Ammon's horn (tissue), 1 donor: ENCODE results near the gene AHNAK2.
"Not testable (repeated sequence)": the region's sequence is repeated elsewhere in the genome, so short reads cannot be mapped to it uniquely, and the experiment has no call there.

Source experiments
- DNase-seq: peaks from one replicate; pipeline ENCODE4 v3.0.0-alpha.2; 2016; ENCODE audit warnings: low spot score

Gene AHNAK2

GRCh38 chr14:104927432-104927816 lies 50.8 kb downstream of the AHNAK2 start:
- DNase-seq: no peak

- DNase-seq: peak; percentile 52
These were observed 51.3 kb downstream of the AHNAK2 start for GRCh38 chr14:104926619-104927431.

- DNase-seq: no peak
These were observed 52.1 kb downstream of the AHNAK2 start for GRCh38 chr14:104925855-104926609.

- DNase-seq: no peak
These were observed 52.8 kb downstream of the AHNAK2 start for GRCh38 chr14:104925214-104925854.

- DNase-seq: no peak
These were observed 53.6 kb downstream of the AHNAK2 start, which contains the start of gene PLD4 for GRCh38 chr14:104924421-104925213. Gene PLD4 (plus strand): TSS chr14:104924879. CDS start chr14:104927141, 2,262 bp downstream.

- no peak for DNase-seq
These were observed 54.3 kb downstream of the AHNAK2 start for GRCh38 chr14:104923640-104924420.

- no peak for DNase-seq
These were observed 58.2 kb downstream of the AHNAK2 start for GRCh38 chr14:104919993-104920315.

GRCh38 chr14:104919152-104919992 lies 58.8 kb downstream of the AHNAK2 start:
- not testable (repeated sequence) for DNase-seq

GRCh38 chr14:104917993-104918392 lies 60.2 kb downstream of the AHNAK2 start:
- no peak for DNase-seq

- DNase-seq: no peak
These were observed 61.1 kb downstream of the AHNAK2 start for GRCh38 chr14:104917116-104917515.

GRCh38 chr14:104913435-104913834 lies 64.7 kb downstream of the AHNAK2 start:
- DNase-seq: no peak

GRCh38 chr14:104912053-104912452 lies 66.1 kb downstream of the AHNAK2 start:
- no peak for DNase-seq

- DNase-seq: no peak
These were observed 69.9 kb downstream of the AHNAK2 start for GRCh38 chr14:104908303-104908702.

- not testable (repeated sequence) for DNase-seq
These were observed 72.6 kb downstream of the AHNAK2 start for GRCh38 chr14:104905579-104905933.

GRCh38 chr14:104904650-104905578 lies 73.3 kb downstream of the AHNAK2 start:
- not testable (repeated sequence) for DNase-seq

GRCh38 chr14:104903990-104904389 lies 74.2 kb downstream of the AHNAK2 start:
- no peak for DNase-seq

GRCh38 chr14:104900639-104901512 lies 77.3 kb downstream of the AHNAK2 start:
- no peak for DNase-seq

GRCh38 chr14:104899781-104900180 lies 78.4 kb downstream of the AHNAK2 start:
- DNase-seq: no peak
